H1 (cell line): Measurements from ENCODE around the gene ATOH8.

Experiments used
- ASH2L ChIP-seq: fragments of 200-600, 300-600 bp; sonication (generic); IDR thresholded peaks from one replicate; pipeline ENCODE4 v1.7.1; 2017; ENCODE audit warnings: low read length
- CEBPB ChIP-seq: IDR thresholded peaks from 2 replicates; pipeline ENCODE4 v1.6.1; 2012; ENCODE audit warnings: low read depth, low read length
- KDM5A ChIP-seq: fragments of 200-600 bp; IDR thresholded peaks from 2 replicates; pipeline ENCODE4 v1.7.1; 2012; ENCODE audit warnings: mild to moderate bottlenecking, low read length, inconsistent platforms, mixed read lengths
- NRF1 ChIP-seq: IDR thresholded peaks from 2 replicates; pipeline ENCODE4 v1.6.1; 2011; ENCODE audit warnings: mild to moderate bottlenecking, low read depth, low read length, improper control_type of control experiment
- POLR2A ChIP-seq, 2 experiments: IDR thresholded peaks; 1 replicate in 1 of 2; 2 replicates in 1 of 2; pipeline ENCODE4 v1.6.1; 2011; ENCODE audit warnings: low read depth in 2 of 2, low read length in 2 of 2, mild to moderate bottlenecking in 2 of 2; ENCODE audit errors: control extremely low read depth in 1 of 2
- TBP ChIP-seq: IDR thresholded peaks from 2 replicates; pipeline ENCODE4 v1.6.1; 2011; ENCODE audit warnings: low read depth, low read length, improper control_type of control experiment
- TF ChIP-seq, protein P1 (sequence below), 3 experiments: IDR thresholded peaks; 1 replicate in 2 of 3; 2 replicates in 1 of 3; pipeline versions ENCODE4 v1.5.1 to v1.6.1; 2011; ENCODE audit warnings: low read length in 3 of 3, mild to moderate bottlenecking in 3 of 3, inconsistent platforms in 2 of 3, low read depth in 1 of 3, moderate library complexity in 1 of 3; ENCODE audit not compliant: insufficient read depth in 1 of 3; ENCODE audit errors: control extremely low read depth in 1 of 3

DNA sequence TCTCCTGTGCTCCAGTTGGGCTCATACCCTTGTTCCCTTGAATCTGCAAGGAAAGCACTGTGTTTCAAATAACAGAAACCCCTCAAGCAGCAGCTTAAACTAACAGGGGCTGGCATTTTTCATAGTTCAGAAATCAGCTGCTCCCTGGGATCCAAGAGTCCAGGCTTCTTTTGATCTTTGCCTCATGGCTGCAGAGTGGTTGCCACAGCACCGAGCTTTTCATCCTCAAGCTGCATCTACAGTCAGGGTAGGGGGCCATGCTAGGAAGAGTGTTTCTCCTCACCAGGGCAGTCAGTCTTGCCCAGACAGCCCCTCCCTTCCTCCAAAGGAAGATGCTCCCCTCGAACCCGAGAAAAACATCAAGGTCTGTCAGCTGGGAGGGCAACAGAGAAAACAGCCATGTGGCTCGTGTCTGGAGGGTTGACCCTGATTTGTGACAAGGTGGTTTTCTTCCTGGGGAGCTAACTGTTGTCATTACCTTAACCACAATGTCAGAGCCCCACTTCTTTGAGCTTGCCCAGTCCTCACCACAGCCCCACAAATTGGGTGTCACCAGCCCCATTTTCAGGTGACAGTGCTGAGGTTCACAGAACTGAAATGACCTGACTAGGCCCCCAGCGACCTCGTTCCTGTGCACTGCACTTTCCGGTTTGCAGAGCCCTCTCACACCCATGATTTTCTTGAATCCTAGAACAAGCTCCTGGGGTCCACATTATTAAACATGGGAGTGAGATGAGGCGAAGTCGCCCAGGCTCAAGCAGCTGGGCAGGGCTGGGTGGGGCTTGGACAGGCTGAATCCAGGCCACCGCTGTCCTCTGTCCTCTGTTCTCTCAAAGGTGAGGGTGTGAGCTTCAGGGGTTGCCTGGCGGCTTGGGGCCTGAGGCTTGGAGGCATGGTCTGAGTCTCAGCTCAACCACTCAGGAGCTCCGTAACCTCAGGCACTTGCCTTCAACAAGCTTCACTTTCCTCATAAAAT lies 21.9 kb downstream of the ATOH8 start:
- no peak for TF ChIP-seq KDM5A
- TF ChIP-seq POLR2A (IDR thresholded peaks at IDR 0.05; ENCODE audit: control extremely low read depth in 1 of 2, low read depth in 2 of 2, low read length in 2 of 2) = no peak
- no peak for TF ChIP-seq TBP
- TF ChIP-seq ASH2L = no peak
- TF ChIP-seq, protein P1, sequence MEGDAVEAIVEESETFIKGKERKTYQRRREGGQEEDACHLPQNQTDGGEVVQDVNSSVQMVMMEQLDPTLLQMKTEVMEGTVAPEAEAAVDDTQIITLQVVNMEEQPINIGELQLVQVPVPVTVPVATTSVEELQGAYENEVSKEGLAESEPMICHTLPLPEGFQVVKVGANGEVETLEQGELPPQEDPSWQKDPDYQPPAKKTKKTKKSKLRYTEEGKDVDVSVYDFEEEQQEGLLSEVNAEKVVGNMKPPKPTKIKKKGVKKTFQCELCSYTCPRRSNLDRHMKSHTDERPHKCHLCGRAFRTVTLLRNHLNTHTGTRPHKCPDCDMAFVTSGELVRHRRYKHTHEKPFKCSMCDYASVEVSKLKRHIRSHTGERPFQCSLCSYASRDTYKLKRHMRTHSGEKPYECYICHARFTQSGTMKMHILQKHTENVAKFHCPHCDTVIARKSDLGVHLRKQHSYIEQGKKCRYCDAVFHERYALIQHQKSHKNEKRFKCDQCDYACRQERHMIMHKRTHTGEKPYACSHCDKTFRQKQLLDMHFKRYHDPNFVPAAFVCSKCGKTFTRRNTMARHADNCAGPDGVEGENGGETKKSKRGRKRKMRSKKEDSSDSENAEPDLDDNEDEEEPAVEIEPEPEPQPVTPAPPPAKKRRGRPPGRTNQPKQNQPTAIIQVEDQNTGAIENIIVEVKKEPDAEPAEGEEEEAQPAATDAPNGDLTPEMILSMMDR (IDR thresholded peaks at IDR 0.05; ENCODE audit: control extremely low read depth in 1 of 3, insufficient read depth in 1 of 3, low read depth in 1 of 3, low read length in 3 of 3) = no peak
- TF ChIP-seq NRF1 = no peak
- no peak for TF ChIP-seq CEBPB
